Measurements from ENCODE around the gene SLAMF6.

DNA sequence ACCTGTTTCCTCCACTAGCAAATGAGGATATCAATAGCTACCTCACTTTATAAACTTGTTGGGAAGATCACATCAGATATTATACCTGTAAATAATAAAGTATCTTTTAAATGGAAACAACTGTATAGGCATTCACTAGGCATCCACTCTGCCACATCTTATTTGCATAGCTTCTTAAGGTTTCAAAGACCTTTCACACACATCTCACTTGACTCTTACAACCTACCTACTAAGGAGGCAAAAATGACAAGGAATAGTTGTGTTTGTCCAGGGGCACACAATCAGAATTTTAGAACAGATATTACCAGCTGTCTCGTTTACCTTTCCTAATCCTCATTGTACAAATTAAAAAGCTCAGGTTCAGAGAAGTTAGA lies 71.2 kb downstream of the SLAMF6 start:
- TF ChIP-seq EZH2 (IDR thresholded peaks at IDR 0.05; ENCODE audit: insufficient read depth, poor library complexity, severe bottlenecking) (no peak), EZH2phosphoT487 (IDR thresholded peaks at IDR 0.05; ENCODE audit: insufficient read depth, low read depth) (no peak)

Data from GM23248 (cell line).